ENCODE measurements around the gene MATCAP1. TPM values are rescaled to one million over a fixed set of nuclear protein-coding genes. Genes with fewer than 3 reads are reported as not detected.

The MATCAP1 gene
- polyA plus RNA-seq, 2 of the 4 experiments (the other 2 are of a cell fraction), result 7.5 to 20.8 TPM

- FAIRE-seq, result no peak
- POLR2A ChIA-PET, result interaction anchor here (0.5 to 1.2 kb wide), 5 partner anchors 13 to 281 kb away, joined by 3 to 6 read pairs (median 3); partner anchors contain the start of gene CBFB
- H3K4me2 ChIP-seq, result peak overlapping the region; percentile 88
- CTCF ChIA-PET, result interaction anchor here (0.6 to 20.5 kb wide), 10 partner anchors 12 to 308 kb away, joined by 3 to 314 read pairs (median 4); partner anchors contain the start of genes ATP6V0D1, B3GNT9, EXOC3L1 and FBXL8
- H3K4me3 ChIP-seq, result peak overlapping the region; percentile 50
- no peak for DNase-seq (ENCODE audit: low read depth in 1 of 2, low spot score in 1 of 2)
- H3K4me1 ChIP-seq, result peaks cover 41% of the 10 kb centered on the region
- peak overlapping the region; percentile 84 to 87 for H3K27ac ChIP-seq
- WGBS (ENCODE audit: missing lambda C conversion rate), result 33% methylated on average over 1 of the region's 1 CpG
- ATAC-seq, result 0 out of 6 replicates have a peak, but pooled peaks of 1 of the 2 experiments have one; percentile 0
- H3K9me3 ChIP-seq, result no peaks in the 10 kb centered on the region
- TF ChIP-seq ZNF302 (CRISPR knock-in tag; IDR thresholded peaks at IDR 0.05), result no peak
- TF ChIP-seq, protein P1, sequence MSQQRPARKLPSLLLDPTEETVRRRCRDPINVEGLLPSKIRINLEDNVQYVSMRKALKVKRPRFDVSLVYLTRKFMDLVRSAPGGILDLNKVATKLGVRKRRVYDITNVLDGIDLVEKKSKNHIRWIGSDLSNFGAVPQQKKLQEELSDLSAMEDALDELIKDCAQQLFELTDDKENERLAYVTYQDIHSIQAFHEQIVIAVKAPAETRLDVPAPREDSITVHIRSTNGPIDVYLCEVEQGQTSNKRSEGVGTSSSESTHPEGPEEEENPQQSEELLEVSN (IDR thresholded peaks at IDR 0.05; ENCODE audit: borderline replicate concordance, low read depth), result no peak
- TF ChIP-seq, protein P2, sequence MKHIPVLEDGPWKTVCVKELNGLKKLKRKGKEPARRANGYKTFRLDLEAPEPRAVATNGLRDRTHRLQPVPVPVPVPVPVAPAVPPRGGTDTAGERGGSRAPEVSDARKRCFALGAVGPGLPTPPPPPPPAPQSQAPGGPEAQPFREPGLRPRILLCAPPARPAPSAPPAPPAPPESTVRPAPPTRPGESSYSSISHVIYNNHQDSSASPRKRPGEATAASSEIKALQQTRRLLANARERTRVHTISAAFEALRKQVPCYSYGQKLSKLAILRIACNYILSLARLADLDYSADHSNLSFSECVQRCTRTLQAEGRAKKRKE (CRISPR knock-in tag; IDR thresholded peaks at IDR 0.05; ENCODE audit: low read depth), result no peak
- no peak for TF ChIP-seq NPAS2 (CRISPR knock-in tag; IDR thresholded peaks at IDR 0.05; ENCODE audit: borderline replicate concordance)
- TF ChIP-seq BCL3 (IDR thresholded peaks at IDR 0.05), result no peak
- no peak for TF ChIP-seq MAZ (IDR thresholded peaks at IDR 0.05; ENCODE audit: borderline replicate concordance, low read depth, low read length)
- no peak for TF ChIP-seq REST (IDR thresholded peaks at IDR 0.05)
- no peak for TF ChIP-seq ELK1 (IDR thresholded peaks at IDR 0.05; ENCODE audit: low read depth, low read length)
- TF ChIP-seq TFCP2L1 (CRISPR knock-in tag; IDR thresholded peaks at IDR 0.05), result no peak
- no peak for TF ChIP-seq EHF (CRISPR knock-in tag; IDR thresholded peaks at IDR 0.05)
- TF ChIP-seq CBX8 (IDR thresholded peaks at IDR 0.05), result no peak
- no peak for TF ChIP-seq HOXA7 (CRISPR knock-in tag; IDR thresholded peaks at IDR 0.05)
- TF ChIP-seq HOXB5 (CRISPR knock-in tag; IDR thresholded peaks at IDR 0.05), result no peak
- TF ChIP-seq HDAC2 (IDR thresholded peaks at IDR 0.05), result no peak
- TF ChIP-seq KDM1A (IDR thresholded peaks at IDR 0.05; ENCODE audit: low read depth), result no peak
- TF ChIP-seq POLR2A (IDR thresholded peaks at IDR 0.05; ENCODE audit: low read length), result no peak
- no peak for TF ChIP-seq FOXS1 (CRISPR knock-in tag; IDR thresholded peaks at IDR 0.05)
Observed at GRCh38 chr16:67173323-67173722, 10.4 kb downstream of the MATCAP1 start.

GRCh38 chr16:67170949-67171649 lies 12.7 kb downstream of the MATCAP1 start:
- Histone ChIP-seq H3K4me2 (peak overlapping the region; percentile 99), H3K27ac (peak overlapping the region; percentile 97 to 99), H3K4me3 (peak overlapping the region; percentile 51), H3K4me1 (peaks cover 41% of the 10 kb centered on the region), H3K9me3 (no peaks in the 10 kb centered on the region)
- DNase-seq (ENCODE audit: low read depth in 1 of 2, low spot score in 1 of 2) (peak; percentile 41 to 51), ATAC-seq (peak; percentile 8 to 27), FAIRE-seq (no peak)
- POLR2A ChIA-PET, result interaction anchor here (1.0 to 2.9 kb wide), 7 partner anchors 10 to 210 kb away, joined by 3 to 46 read pairs (median 4); partner anchors contain the start of genes B3GNT9, CES3, FBXL8 and FHOD1
- CTCF ChIA-PET, result interaction anchor here (0.9 to 20.5 kb wide), 6 partner anchors 15 to 217 kb away, joined by 3 to 314 read pairs (median 6); partner anchors contain the start of genes B3GNT9, EXOC3L1, FBXL8 and MATCAP1
- 36% methylated on average over 14 of the region's 14 CpGs for WGBS (ENCODE audit: missing lambda C conversion rate)
- TF ChIP-seq TFCP2L1 (CRISPR knock-in tag; IDR thresholded peaks at IDR 0.05) (no peak), JUN (IDR thresholded peaks at IDR 0.05) (no peak), REST (IDR thresholded peaks at IDR 0.05) (no peak)
- TF ChIP-seq, protein P3, sequence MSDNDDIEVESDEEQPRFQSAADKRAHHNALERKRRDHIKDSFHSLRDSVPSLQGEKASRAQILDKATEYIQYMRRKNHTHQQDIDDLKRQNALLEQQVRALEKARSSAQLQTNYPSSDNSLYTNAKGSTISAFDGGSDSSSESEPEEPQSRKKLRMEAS (IDR thresholded peaks at IDR 0.05), result peak; percentile 8; the same call in 1 of the 2 replicates
